GM19328 (cell line): Measurements from ENCODE around the gene POPDC2.
"Not testable (repeated sequence)": the region's sequence is repeated elsewhere in the genome, so short reads cannot be mapped to it uniquely, and the experiment has no call there.

ENCODE experiments used
- ATAC-seq: cut with Tn5 transposase; IDR thresholded peaks from one replicate; pipeline ENCODE4 v1.9.1; 2021; ENCODE audit warnings: mild to moderate bottlenecking, moderate library complexity; ENCODE audit not compliant: unreplicated experiment

POPDC2 gene

DNA sequence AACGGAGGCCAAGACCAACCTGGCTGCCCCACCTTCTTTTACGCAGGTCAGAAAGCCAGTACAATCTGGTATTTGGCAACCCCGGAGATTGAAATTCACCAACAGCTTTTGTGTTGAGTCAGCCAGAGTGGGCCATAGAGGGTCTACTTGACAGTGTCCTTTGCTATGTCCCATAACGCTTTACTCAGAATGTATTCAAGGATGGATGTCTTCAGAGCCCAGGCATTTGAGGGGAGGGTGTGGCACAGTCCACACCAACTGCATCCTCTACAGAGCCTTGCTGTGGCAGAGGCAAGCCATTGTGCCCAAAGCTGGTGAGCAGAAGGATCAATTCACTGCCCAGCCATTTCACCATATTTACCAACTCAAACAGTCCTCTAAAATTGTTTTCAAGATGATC is 44.3 kb downstream of the POPDC2 start:
- ATAC-seq = no peak

DNA sequence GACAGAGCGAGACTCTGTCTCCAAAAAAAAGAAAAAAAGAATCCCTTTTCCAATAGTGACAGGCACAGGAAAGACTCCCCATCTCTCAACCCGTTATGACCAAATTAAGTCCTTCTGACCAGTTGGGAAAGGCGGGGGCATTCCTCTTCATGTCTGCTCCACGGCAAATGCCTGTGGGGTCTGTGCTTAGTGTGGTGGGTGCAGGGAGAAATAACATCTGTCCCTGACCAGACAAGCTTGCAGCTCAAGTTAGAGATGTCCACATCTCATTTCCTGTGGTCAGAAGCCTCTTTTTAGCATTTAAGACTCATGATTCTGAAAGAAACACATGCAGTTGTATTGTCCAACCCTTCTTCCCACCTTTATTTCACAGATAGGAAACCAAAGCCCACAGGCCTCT is 46.5 kb downstream of the POPDC2 start:
- ATAC-seq = no peak

DNA sequence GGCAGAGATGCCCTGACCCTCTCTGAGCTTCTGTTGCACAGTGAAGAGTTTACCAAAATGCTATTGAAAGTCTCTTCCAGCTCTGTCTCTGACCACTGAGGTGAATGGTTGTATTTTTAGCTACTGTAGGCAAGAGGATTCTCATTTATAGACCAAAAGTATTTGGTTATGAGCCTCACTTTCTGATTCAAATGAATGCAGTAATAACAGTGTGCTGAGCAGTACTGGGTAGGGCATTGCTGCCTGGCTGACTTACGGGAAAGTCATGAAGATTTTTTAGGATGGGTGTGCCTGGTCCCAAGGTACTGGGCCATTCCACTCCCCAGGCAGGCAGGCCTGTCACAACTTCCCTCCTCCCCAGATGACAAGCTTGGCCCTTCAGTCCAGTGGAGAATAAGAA is 47.2 kb downstream of the POPDC2 start:
- no peak for ATAC-seq

DNA sequence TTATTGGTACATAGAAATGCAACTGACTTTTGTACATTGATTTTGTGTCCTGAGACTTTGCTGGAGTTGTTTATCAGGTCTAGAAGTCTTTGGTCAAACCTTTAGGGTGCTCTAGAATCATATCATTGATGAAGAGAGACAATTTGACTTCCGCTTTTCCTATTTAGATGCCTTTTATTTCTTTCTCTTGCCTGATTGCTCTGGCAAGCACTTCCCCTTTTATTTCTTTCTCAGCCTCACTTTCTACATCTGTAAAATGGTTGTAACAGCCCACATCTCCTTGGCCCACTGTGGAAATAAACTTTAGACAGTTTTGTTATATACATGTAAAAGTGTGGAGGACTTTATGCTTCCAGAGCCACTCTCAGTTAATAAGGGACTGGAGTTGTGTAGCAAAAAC is 48.7 kb downstream of the POPDC2 start:
- ATAC-seq = no peak

DNA sequence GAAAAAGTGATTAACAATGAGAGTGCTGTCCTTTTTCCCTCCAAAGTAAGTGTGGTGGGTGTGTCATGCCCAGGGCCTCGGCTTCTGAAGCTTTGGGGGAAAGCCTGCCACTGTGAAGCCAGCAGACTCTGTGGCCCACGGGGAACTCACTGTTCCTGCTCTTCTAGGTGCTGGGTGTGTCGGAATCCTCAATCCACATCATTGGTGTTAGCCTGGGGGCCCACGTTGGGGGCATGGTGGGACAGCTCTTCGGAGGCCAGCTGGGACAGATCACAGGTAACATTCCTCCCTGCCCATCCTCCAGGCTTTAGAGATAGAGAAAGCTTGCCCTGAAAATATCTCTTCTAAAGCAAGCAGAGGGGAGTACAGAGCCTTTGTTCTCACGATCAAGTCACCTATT is 51.1 kb downstream of the POPDC2 start:
- ATAC-seq = no peak

DNA sequence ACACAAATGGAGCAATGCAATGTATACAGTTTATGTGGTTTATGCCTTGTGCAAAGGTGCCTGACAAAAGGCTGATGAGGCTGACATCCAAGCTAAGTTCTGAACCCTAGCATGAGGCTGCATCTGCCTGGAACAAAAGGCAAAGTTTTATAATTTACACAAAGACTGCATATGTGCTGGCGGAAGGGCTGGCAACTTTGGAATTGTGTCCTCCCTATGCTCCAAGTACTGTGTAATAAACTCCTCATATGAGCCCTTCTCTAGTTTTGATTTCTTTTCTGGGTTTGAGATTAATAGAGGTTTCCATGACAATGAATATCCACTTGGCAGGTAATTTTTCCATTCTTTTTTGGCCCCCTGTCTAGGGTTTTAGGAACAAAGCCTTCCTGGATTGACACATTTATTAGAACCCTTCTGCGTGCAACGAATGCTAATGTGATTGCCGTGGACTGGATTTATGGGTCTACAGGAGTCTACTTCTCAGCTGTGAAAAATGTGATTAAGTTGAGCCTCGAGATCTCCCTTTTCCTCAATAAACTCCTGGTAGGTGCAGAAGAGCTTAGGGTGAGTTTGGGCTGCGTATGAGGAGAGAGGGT is 51.9 kb downstream of the POPDC2 start:
- ATAC-seq = no peak

DNA sequence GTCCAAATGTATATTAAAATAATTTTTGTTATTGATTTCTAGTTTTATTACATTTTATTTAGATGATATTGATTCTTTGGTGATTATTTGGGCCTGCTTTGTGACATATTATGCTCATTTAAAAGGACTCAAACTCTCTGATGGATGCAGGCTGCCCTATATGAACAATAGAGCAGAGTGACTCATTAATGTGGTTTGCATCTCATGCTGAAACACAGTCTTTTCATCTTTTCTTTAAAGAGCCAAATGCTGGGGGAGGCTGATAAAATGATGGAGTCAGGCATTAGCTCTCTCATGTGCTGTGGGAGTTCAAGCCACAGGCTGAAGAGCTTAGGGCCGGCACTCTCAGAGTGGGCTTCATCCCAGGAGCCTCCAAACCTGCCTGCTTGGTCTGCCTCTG is 55.5 kb downstream of the POPDC2 start:
- no peak for ATAC-seq

DNA sequence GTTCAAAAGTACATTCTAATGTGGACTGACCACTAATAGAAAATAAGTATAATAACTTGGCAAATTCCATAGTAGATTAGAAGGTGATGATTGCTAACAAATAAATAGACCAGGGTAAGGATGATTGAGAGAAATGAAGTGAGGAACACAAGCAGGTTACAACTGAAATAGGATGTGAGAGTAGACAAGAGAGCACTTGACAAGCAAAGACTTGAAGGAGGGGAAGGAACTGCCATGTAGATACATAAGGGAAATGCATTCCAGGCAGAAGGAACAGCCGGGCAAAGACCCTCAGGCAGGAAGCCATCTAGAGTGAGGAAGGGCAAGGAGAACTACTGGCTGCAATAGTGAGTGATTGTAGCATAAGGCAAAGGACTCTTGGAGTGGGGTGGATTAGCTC is 57.7 kb downstream of the POPDC2 start:
- no peak for ATAC-seq

DNA sequence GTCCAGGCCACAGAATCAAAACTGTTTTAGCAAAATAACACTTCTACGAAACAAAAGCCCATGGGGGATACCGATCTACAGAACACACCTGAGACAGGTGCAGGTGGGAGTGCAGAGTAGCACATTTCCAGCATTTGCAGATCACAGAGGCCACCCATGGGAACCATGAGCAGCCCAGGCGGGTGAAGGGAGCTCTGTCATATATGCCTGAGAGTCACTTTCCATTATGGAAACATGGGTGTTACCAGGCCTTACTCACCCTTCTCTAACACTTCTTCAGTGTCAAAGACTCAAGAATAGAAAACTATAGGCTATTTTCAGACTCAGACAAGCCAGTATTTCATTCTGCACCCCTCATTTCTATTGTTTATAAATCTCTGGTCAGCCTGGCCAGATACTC is 59.2 kb downstream of the POPDC2 start:
- ATAC-seq = no peak

DNA sequence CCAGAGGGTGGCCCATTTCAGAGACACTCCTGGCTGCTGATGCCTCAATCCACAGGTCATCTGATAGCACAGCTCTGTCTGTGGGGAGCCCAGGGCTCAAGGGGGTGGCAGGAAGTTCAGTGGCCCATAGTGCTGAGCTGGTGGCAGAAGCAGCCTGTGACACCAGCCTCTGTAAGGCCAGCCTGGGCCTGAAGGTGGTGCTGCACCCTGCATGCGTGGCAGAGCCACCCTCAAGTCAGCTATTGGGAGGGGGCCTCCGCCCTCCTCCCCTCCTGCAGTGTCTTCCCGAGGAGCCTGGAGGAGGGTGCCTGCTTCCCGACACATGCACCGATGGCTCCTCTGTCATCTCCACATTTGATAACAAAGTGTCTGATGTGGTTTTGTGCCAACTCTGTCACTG is 59.7 kb downstream of the POPDC2 start:
- peak; percentile 48 for ATAC-seq

DNA sequence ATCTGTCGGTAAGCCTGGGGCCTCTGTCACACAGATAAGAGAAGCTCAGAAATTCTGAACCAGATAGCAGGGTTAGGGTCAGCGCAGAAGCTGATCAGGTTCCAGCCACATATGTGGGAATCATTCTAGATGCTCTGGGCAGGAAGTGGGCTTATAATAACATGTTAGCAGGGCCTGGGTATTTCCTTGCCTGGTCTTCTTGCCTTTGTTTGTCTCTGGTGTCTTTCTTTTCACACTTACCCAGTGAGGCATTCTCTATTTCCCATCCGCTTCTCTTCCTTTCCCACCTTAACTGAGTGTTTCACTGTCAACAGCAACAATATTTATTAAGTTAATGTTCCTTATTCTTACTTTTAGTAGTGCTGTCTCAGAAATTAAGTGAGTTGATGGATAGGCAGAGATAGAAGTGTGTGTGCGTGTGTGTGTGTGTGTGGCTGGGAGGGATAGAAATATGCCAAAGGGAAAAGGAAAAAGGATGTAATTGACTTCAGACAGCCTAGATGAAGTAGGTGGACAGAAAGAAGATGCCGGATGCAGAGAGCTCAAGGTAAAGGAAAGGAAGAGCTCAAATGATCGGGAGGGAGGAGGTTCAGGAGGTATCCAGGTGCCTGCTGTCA is 60.7 kb downstream of the POPDC2 start:
- no peak for ATAC-seq

DNA sequence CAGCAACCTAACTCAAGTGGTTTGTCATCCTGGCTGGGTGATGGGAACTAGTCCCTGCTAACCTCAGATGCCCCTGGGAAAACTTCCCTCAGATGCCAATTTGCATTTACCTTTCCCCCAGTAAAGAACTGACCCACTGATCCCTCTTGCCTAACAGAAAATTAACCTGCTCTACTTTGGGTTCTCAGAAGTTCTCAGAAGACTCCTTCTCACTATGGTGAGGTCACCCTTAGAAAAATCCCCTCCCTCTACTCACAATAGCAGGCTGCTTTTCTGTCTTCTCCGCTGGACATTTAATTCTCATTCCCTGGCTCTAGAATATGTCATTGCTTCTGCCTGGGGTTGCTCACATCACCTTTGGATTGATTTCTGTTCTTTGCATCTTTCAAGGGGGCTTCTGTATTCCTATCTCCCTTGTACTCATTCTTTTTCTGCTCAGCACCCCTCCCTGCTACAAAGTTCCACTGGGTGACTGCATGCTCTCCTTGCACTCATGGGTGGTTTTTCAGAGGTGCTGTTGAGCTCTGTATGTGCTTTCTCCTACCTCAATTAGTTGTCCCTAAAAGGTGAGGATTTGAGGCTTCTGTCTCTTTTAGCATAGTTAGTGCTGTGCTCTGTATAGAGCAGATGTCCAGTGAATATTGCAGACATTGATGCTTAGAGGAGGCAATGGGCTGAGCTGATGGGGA is 61.8 kb downstream of the POPDC2 start:
- no peak for ATAC-seq

DNA sequence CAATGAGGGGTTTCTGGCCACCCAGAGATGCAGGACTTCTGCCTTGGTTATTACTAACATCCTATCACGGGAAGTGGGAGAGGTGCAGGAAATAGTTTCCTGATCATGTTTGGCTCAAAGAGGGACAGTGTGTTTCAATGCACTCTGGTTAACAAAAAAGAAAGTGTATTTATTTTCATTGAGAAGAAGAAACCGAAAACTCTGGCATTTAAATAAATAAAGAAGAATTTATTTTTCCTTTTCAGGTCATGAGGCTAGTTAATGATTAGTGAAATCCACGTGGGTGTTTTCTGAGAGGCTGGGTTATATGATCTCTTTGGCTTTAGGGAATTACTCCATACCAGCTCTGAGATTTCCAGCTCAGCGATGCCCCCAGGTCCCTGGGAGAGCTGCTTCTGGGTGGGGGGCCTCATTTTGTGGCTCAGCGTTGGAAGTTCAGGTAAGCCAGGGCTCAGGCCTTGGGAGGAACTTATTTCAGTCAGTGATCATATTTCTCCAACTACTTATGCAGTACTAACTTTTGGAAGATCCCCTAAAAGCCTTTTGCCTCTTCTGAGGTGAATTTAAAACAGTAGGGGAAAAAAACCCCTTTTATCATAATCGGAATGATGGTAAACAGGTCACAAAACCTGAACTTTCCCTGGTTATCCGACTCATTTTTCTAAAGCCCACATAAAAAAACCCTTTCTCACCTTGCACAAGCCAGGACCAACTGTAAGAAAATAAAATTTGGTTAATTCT is 62.7 kb downstream of the POPDC2 start, which contains the start of gene PLA1A:
Gene PLA1A (plus strand): TSS at position 338 of the 741 bp plus-strand sequence. CDS start 29 bp downstream, at position 367.
- ATAC-seq = no peak

DNA sequence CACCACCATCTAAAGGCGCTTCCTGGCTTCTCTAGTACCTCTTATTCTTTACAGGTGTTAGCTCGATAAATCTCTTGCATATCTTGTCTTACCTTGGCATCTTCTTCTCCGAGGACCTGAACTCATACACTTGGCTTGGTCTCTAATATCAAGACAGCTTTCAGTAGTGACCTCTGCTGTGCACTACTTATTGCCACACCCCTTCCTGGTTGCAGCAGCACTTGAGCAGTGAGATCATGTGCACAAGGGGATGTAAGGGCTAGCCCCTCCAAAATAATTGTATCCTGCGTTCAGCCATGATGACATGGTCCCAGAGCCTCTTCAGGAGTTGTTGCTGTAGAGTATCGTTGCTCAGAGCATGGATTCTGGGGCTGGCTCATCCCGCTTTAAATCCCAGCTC is 64.0 kb downstream of the POPDC2 start:
- no peak for ATAC-seq

DNA sequence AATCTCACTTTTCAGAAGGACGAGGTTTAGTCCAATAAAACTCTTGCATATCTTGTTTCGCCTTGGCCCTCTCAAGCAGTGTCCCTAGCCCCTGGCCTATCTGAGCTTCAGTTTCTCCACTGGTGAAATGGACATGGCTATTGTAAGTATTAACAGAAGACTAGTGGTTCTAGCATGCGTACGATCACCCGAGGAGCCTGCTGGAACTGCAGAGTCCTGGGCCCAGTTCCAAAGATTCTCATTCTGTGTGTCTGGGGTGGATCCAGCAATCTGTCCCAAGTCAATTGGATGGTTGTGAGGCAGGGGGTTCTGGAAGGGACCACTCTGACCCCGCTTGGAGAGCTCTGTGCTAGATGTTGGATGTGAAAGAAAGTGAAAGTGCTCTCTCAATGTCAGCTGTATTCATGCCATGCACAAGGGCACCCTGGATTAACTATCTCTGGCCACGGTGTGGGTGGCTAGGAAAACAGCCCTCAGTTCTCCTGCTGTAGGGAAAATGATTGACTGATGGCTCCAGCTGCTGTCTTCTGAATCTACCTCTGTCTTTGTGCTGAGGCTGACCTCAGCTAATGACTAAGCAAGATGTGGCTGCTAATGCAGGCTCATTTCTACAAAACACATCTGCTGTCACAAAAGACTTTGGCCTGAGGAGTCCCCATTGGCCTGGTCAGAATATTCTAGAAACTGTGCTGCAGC is 64.6 kb downstream of the POPDC2 start:
- ATAC-seq = no peak

DNA sequence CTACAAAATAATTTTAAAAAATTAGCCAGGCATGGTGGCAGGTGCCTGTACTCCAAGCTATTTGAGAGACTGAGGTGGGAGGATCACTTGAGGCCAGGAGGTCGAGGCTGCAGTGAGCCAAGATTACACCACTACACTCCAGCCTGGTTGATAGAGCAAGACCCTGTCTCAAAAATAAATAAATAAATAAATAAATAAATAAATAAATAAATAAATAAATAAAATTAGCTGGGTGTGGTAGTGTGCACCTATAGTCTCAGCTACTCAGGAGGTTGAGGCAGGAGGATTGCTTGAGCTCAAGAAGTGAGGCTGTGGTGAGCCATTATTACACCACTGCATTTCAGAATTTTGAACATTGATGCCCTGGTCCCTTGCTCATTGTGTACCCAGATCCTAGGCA is 65.5 kb downstream of the POPDC2 start:
- not testable (repeated sequence) for ATAC-seq

DNA sequence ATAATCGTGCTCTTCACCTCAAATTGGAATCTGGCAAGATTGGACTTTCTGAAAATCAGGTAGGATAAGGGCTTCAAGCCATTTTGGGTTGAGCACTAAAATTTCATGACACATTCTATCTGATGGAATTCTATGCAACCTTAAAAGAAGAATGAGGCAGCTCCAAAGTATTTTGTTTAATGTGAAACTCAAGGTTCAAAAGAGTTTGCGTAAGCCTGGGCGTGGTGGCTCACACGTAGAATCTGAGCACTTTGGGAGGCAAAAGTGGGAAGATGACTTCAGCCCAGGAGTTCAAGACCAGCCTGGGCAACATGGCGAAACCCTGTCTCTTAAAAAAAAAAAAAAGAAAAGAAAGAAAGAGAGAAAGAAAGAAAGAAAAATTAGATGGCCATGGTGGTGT is 66.3 kb downstream of the POPDC2 start:
- no peak for ATAC-seq

DNA sequence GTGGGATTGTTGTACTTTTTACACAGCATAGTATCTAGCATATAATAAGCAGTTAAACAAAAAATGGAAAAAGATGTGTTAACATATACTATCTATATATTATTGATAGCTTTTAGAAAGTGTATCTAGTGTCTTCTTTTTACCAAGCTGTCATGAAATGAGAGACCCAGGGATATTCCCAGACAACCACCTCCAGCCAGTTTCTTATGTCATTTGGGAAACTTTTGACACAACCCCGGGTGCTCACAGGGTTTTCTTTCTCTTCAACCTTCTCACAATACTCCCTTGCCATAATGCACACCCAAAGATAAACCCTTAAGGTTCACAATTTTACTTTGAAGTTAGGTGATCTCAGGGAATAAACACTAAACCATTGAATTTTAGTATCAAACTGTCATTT is 67.5 kb downstream of the POPDC2 start:
- ATAC-seq = no peak
